Neuronal stem cell (in vitro differentiated cells): ENCODE measurements around the gene C1QL4.

ENCODE experiments used
- DNase-seq: peaks from one replicate; pipeline ENCODE4 v3.0.0-alpha.2; 2013; ENCODE audit warnings: low spot score
- H2AFZ ChIP-seq: one replicate; pipeline ENCODE4 v1.6.1; 2013; ENCODE audit warnings: mild to moderate bottlenecking, low read length, inconsistent platforms
- H2AK5ac ChIP-seq: 2 replicates; pipeline ENCODE4 v1.6.1; 2013; ENCODE audit warnings: low read depth, mild to moderate bottlenecking, inconsistent platforms, low read length, moderate library complexity, mixed read lengths
- H2BK120ac ChIP-seq: 2 replicates; pipeline ENCODE4 v1.6.1; 2013; ENCODE audit warnings: low read depth, mild to moderate bottlenecking, inconsistent platforms, low read length, moderate library complexity, mixed read lengths
- H2BK12ac ChIP-seq: one replicate; pipeline ENCODE4 v1.6.1; 2013; ENCODE audit warnings: low read length, inconsistent platforms
- H2BK15ac ChIP-seq: 2 replicates; pipeline ENCODE4 v1.6.1; 2013; ENCODE audit warnings: mild to moderate bottlenecking, low read length, inconsistent platforms, mixed read lengths
- H2BK5ac ChIP-seq: one replicate; pipeline ENCODE4 v1.6.1; 2013; ENCODE audit warnings: inconsistent platforms, mild to moderate bottlenecking, low read length, moderate library complexity
- H3K14ac ChIP-seq: one replicate; pipeline ENCODE4 v1.6.1; 2013; ENCODE audit warnings: low read length, inconsistent platforms
- H3K18ac ChIP-seq: 2 replicates; pipeline ENCODE4 v1.6.1; 2013; ENCODE audit warnings: low read length, inconsistent platforms
- H3K23ac ChIP-seq: 2 replicates; pipeline ENCODE4 v1.6.1; 2013; ENCODE audit warnings: low read depth, mild to moderate bottlenecking, mixed read lengths, low read length, inconsistent platforms; ENCODE audit not compliant: poor library complexity
- H3K27ac ChIP-seq: replicated peaks from 3 replicates; pipeline ENCODE4 v1.5.1; 2013; ENCODE audit warnings: low read length, inconsistent platforms
- H3K27me3 ChIP-seq, 3 experiments: 2 replicates each; pipeline ENCODE4 v1.6.1; 2013; ENCODE audit warnings: low read length in 3 of 3, mild to moderate bottlenecking in 2 of 3, inconsistent platforms in 1 of 3, low read depth in 1 of 3, mixed read lengths in 1 of 3, moderate library complexity in 1 of 3; ENCODE audit not compliant: control insufficient read depth in 3 of 3, insufficient read depth in 3 of 3
- H3K36me3 ChIP-seq, 2 donors: replicated peaks in 1 of 2; 2 replicates each; pipeline ENCODE4 v1.6.1; 2013; ENCODE audit warnings: low read length in 2 of 2; ENCODE audit not compliant: control insufficient read depth in 2 of 2, insufficient read depth in 2 of 2
- H3K4ac ChIP-seq: 2 replicates; pipeline ENCODE4 v1.6.1; 2013; ENCODE audit warnings: inconsistent platforms, mild to moderate bottlenecking, low read length, moderate library complexity
- H3K4me1 ChIP-seq, 2 donors: 1 replicate in 1 of 2; 2 replicates in 1 of 2; pipeline ENCODE4 v1.6.1; 2013; ENCODE audit warnings: low read length in 2 of 2, low read depth in 1 of 2; ENCODE audit not compliant: control insufficient read depth in 2 of 2, insufficient read depth in 1 of 2
- H3K4me2 ChIP-seq: one replicate; pipeline ENCODE4 v1.6.1; 2013; ENCODE audit warnings: mild to moderate bottlenecking, low read length, inconsistent platforms; ENCODE audit not compliant: insufficient read depth, poor library complexity, severe bottlenecking
- H3K4me3 ChIP-seq, 2 donors: 2 replicates each; pipeline ENCODE4 v1.5.1; 2013; ENCODE audit warnings: low read length in 2 of 2, mild to moderate bottlenecking in 2 of 2, inconsistent platforms in 1 of 2, moderate library complexity in 1 of 2
- H3K79me1 ChIP-seq: one replicate; pipeline ENCODE4 v1.6.1; 2013; ENCODE audit warnings: low read depth, mild to moderate bottlenecking, inconsistent platforms, low read length, moderate library complexity
- H3K9ac ChIP-seq: one replicate; pipeline ENCODE4 v1.6.1; 2013; ENCODE audit warnings: mild to moderate bottlenecking, low read depth, low read length, inconsistent platforms; ENCODE audit not compliant: poor library complexity
- H3K9me3 ChIP-seq, 2 donors: replicated peaks in 1 of 2; 2 replicates each; pipeline versions ENCODE3 to v1.6.1; 2013; ENCODE audit warnings: low read length in 2 of 2, mild to moderate bottlenecking in 2 of 2, inconsistent platforms in 1 of 2, low read depth in 1 of 2, mixed read lengths in 1 of 2, moderate library complexity in 1 of 2; ENCODE audit not compliant: control insufficient read depth in 2 of 2, insufficient read depth in 1 of 2
- H4K8ac ChIP-seq: one replicate; pipeline ENCODE4 v1.6.1; 2013; ENCODE audit warnings: low read depth, mild to moderate bottlenecking, inconsistent platforms, low read length, moderate library complexity
- H4K91ac ChIP-seq: one replicate; pipeline ENCODE4 v1.6.1; 2013; ENCODE audit warnings: low read length, low read depth, mild to moderate bottlenecking, inconsistent platforms; ENCODE audit not compliant: poor library complexity
- WGBS, 2 donors: extraction: QIAGEN DNeasy Blood & Tissue Kit; methylation state at CpG; one replicate each; pipeline ENCODE4 v1.1.7; 2013; ENCODE audit warnings: missing lambda C conversion rate in 2 of 2, mixed read lengths in 1 of 2; ENCODE audit not compliant: insufficient read length in 2 of 2, insufficient replicate concordance in 1 of 2; ENCODE audit errors: extremely low coverage in 2 of 2; 5-methylcytosine and 5-hydroxymethylcytosine counted together

The C1QL4 gene

GRCh38 chr12:49362077-49362476 lies 25.1 kb upstream of the C1QL4 start:
- Histone ChIP-seq H2AFZ (no peak overlapping the region), H3K23ac (no peak overlapping the region), H3K4ac (no peak overlapping the region), H3K4me1 (no peaks in the 10 kb centered on the region), H3K9me3 (no peaks in the 10 kb centered on the region), H2BK120ac (no peak overlapping the region), H3K79me1 (no peaks in the 10 kb centered on the region), H2AK5ac (no peak overlapping the region), H3K14ac (no peak overlapping the region), H3K36me3 (no peaks in the 10 kb centered on the region), H3K9ac (no peak overlapping the region), H3K27ac (no peak overlapping the region), H4K91ac (no peak overlapping the region), H3K4me2 (no peak overlapping the region), H3K27me3 (no peaks in the 10 kb centered on the region), H2BK15ac (no peak overlapping the region), H2BK12ac (no peak overlapping the region), H2BK5ac (no peak overlapping the region), H3K4me3 (no peak overlapping the region), H3K18ac (no peak overlapping the region), H4K8ac (no peak overlapping the region)
- WGBS, 2 donors: no CpG with 5 or more reads among the region's 1 CpG
- DNase-seq: no peak

DNA sequence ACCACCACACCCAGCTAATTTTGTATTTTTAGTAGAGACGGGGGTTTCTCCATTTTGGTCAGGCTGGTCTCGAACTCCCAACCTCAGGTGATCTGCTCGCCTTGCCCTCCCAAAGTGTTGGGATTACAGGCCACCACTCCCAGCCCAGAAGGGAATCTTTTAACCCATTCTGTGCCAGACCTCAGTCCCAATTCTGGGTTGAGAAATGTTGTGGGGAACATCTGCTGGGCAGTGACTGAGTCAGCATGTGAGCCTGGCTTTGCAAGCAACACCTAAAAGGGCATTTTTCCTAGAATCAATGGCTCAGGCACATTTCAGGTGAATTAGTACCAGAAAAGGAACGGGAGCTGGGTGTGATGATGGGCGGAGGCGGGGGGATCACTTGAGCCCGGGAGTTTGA lies 22.7 kb upstream of the C1QL4 start:
- no peak overlapping the region for H3K4me2 ChIP-seq
- no peaks in the 10 kb centered on the region for H3K79me1 ChIP-seq
- H3K27ac ChIP-seq: no peak overlapping the region
- no peak overlapping the region for H2AFZ ChIP-seq
- H3K9ac ChIP-seq: no peak overlapping the region
- H2AK5ac ChIP-seq: no peak overlapping the region
- H3K14ac ChIP-seq: no peak overlapping the region
- H3K9me3 ChIP-seq: no peaks in the 10 kb centered on the region
- no peak overlapping the region for H4K8ac ChIP-seq
- no peak overlapping the region for H3K18ac ChIP-seq
- no peak overlapping the region for H3K23ac ChIP-seq
- H3K27me3 ChIP-seq: no peaks in the 10 kb centered on the region
- DNase-seq: no peak
- no peak overlapping the region for H2BK5ac ChIP-seq
- H3K4me3 ChIP-seq: no peak overlapping the region
- H3K4ac ChIP-seq: no peak overlapping the region
- H4K91ac ChIP-seq: no peak overlapping the region
- H3K36me3 ChIP-seq: no peaks in the 10 kb centered on the region
- H2BK120ac ChIP-seq: no peak overlapping the region
- no CpG with 5 or more reads among the region's 7 CpGs for WGBS, 2 donors
- H3K4me1 ChIP-seq: no peaks in the 10 kb centered on the region
- H2BK12ac ChIP-seq: no peak overlapping the region
- no peak overlapping the region for H2BK15ac ChIP-seq

DNA sequence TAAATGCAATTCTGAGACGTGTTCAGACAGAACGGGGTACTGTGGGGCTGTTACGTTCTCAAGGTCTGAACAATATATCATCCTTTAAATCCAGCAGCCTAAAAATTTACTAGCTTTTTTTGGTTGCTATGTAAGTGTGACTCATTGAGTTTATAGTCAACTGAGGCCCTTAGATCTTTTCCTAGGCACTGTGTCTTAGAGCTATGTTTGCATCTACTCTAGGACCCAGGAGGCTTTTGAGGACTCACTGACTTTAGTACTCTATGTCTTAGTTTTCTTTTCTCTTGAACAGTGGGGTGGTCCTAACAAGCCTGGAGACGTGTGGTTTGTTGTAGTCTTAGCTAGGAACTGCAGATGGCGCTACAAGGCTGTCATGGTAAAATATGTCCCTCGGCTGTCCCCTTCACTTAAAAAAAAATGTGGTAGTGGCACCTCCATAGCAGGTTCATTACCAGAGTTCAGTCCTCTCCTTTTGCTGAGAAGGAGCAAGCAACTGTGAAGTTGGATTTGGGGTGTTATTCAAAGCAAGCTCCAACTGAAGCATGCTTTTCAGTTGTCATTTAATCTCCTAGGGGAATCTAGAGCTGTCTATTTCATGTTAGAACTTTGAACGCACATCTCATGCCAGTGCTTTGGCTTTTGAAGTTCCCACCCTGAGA lies 21.6 kb upstream of the C1QL4 start:
- H2AK5ac ChIP-seq: no peak overlapping the region
- H2BK12ac ChIP-seq: no peak overlapping the region
- no peaks in the 10 kb centered on the region for H3K9me3 ChIP-seq
- no peak overlapping the region for H3K4ac ChIP-seq
- no CpG with 5 or more reads among the region's 7 CpGs for WGBS, 2 donors
- no peak overlapping the region for H3K4me2 ChIP-seq
- no peak overlapping the region for H2BK120ac ChIP-seq
- H2AFZ ChIP-seq: peak overlapping the region; percentile 57
- no peak overlapping the region for H4K8ac ChIP-seq
- H3K36me3 ChIP-seq: no peaks in the 10 kb centered on the region
- no peak overlapping the region for H3K27ac ChIP-seq
- H3K9ac ChIP-seq: no peak overlapping the region
- no peak overlapping the region for H3K18ac ChIP-seq
- no peak overlapping the region for H3K4me3 ChIP-seq
- no peak overlapping the region for H4K91ac ChIP-seq
- H3K79me1 ChIP-seq: no peaks in the 10 kb centered on the region
- no peak overlapping the region for H2BK5ac ChIP-seq
- no peak overlapping the region for H3K23ac ChIP-seq
- no peaks in the 10 kb centered on the region for H3K27me3 ChIP-seq
- H2BK15ac ChIP-seq: no peak overlapping the region
- no peaks in the 10 kb centered on the region for H3K4me1 ChIP-seq
- DNase-seq: peak; percentile 79
- H3K14ac ChIP-seq: no peak overlapping the region

GRCh38 chr12:49357103-49357678 lies 20.2 kb upstream of the C1QL4 start:
- Histone ChIP-seq H3K4me1 (no peaks in the 10 kb centered on the region), H4K91ac (no peak overlapping the region), H3K14ac (no peak overlapping the region), H2BK12ac (no peak overlapping the region), H3K23ac (no peak overlapping the region), H2BK15ac (no peak overlapping the region), H3K36me3 (no peaks in the 10 kb centered on the region), H2AK5ac (no peak overlapping the region), H3K4me3 (no peak overlapping the region), H3K9ac (no peak overlapping the region), H2BK5ac (no peak overlapping the region), H4K8ac (no peak overlapping the region), H3K27ac (no peak overlapping the region), H2AFZ (no peak overlapping the region), H3K9me3 (no peaks in the 10 kb centered on the region), H3K18ac (no peak overlapping the region), H3K79me1 (no peaks in the 10 kb centered on the region), H3K4me2 (no peak overlapping the region), H3K27me3 (no peaks in the 10 kb centered on the region), H3K4ac (no peak overlapping the region), H2BK120ac (no peak overlapping the region)
- no CpG with 5 or more reads among the region's 3 CpGs for WGBS, 2 donors
- DNase-seq: no peak
